Measurements from ENCODE around the gene CENPU. TPM values are rescaled to one million over a fixed set of nuclear protein-coding genes. Genes with fewer than 3 reads are reported as not detected.

The CENPU gene
- total and polyA plus RNA-seq, 2 of the 8 experiments (the other 6 are each of a cell fraction or from before 2014, with no cell fraction given): 32.1 to 122 TPM

GRCh38 chr4:184740980-184741391 lies 7.1 kb upstream of the CENPU start:
- Histone ChIP-seq H4K5ac (ENCODE audit: insufficient read length, low read depth, low read length) (no peak overlapping the region), H4K20me1 (replicated peaks in 1 of 2; ENCODE audit: control insufficient read depth in 1 of 2, insufficient read depth in 2 of 2, low read length in 2 of 2) (no peaks in the 10 kb centered on the region), H3K14ac (ENCODE audit: insufficient read length) (no peak overlapping the region), H2BK120ac (replicated peaks; ENCODE audit: low read depth, low read length) (no peak overlapping the region), H3K27me3 (replicated peaks in 1 of 4; ENCODE audit: control insufficient read depth in 3 of 4, extremely low read depth in 1 of 4, insufficient read depth in 3 of 4, low read length in 3 of 4) (no peaks in the 10 kb centered on the region), H2BK5ac (ENCODE audit: low read depth, low read length) (no peak overlapping the region), H2BK20ac (ENCODE audit: low read length) (no peak overlapping the region), H3K9me3 (ENCODE audit: insufficient read depth in 2 of 2, low read depth in 1 of 2, low read length in 1 of 2) (peaks cover 16% of the 10 kb centered on the region in 2 experiments), H3K79me2 (ENCODE audit: control insufficient read depth in 1 of 2, insufficient read depth in 2 of 2, low read length in 2 of 2) (no peaks in the 10 kb centered on the region), H2BK15ac (ENCODE audit: low read length) (no peak overlapping the region), H2BK12ac (ENCODE audit: low read depth, low read length) (no peak overlapping the region), H4K91ac (replicated peaks; ENCODE audit: insufficient read length, low read length) (no peak overlapping the region), H3K23me2 (ENCODE audit: low read depth, low read length) (no peaks in the 10 kb centered on the region), H3K4me3 (ENCODE audit: extremely low read depth in 1 of 4, insufficient read depth in 2 of 4, low read depth in 3 of 4, low read length in 4 of 4) (no peak overlapping the region), H3K4ac (replicated peaks; ENCODE audit: insufficient read length, low read depth, low read length) (no peak overlapping the region), H3K4me2 (ENCODE audit: insufficient read depth in 1 of 2, low read depth in 2 of 2, low read length in 2 of 2) (no peak overlapping the region), H2AK5ac (ENCODE audit: low read depth, low read length) (no peak overlapping the region), H3K4me1 (replicated peaks in 1 of 4; ENCODE audit: control insufficient read depth in 3 of 4, insufficient read depth in 4 of 4, low read length in 3 of 4) (peaks cover 0 to 2% (median under 1%) of the 10 kb centered on the region in 4 experiments; a peak in 2 of 7 replicates), H3K18ac (ENCODE audit: extremely low read depth, low read length) (no peak overlapping the region), H3K79me1 (ENCODE audit: low read depth, low read length) (no peaks in the 10 kb centered on the region), H3K27ac (ENCODE audit: low read depth, low read length) (no peak overlapping the region), H2AFZ (ENCODE audit: low read length) (no peak overlapping the region), H3K9ac (replicated peaks in 1 of 4; ENCODE audit: extremely low read depth in 1 of 4, low read depth in 3 of 4, low read length in 3 of 4) (no peak overlapping the region), H3K23ac (ENCODE audit: insufficient read length) (no peak overlapping the region), H3K36me3 (ENCODE audit: control insufficient read depth in 2 of 4, insufficient read depth in 4 of 4, low read length in 3 of 4) (peaks cover 0 to 6% (median 0%) of the 10 kb centered on the region in 4 experiments; a peak in 1 of 8 replicates), H3K56ac (replicated peaks; ENCODE audit: insufficient read length, low read depth, low read length) (no peak overlapping the region), H4K8ac (ENCODE audit: extremely low read depth, insufficient read depth, low read length) (no peak overlapping the region)
- FAIRE-seq (no peak), DNase-seq (ENCODE audit: low read depth in 1 of 2, low spot score in 2 of 2) (no peak)
- TF ChIP-seq CTCF (IDR thresholded peaks at IDR 0.05; ENCODE audit: control extremely low read depth in 1 of 3, insufficient read depth in 1 of 3, low read depth in 1 of 3, low read length in 3 of 3) (peak; percentile 10 to 48 (median 29); a peak in 2 of 4 replicates), RAD21 (IDR thresholded peaks at IDR 0.05 in 1 of 2, conservative IDR thresholded peaks at IDR 0.05 in 1 of 2; ENCODE audit: low read depth in 2 of 2, low read length in 2 of 2) (peak in 1 of 2 experiments; percentile 32; a peak in 2 of 4 replicates), KDM5A (IDR thresholded peaks at IDR 0.05; ENCODE audit: low read length) (no peak)
- 90% methylated on average over 20 of the region's 20 CpGs; no CpG with 5 or more reads in 1 of the 2 experiments for WGBS, 2 experiments (ENCODE audit: extremely low coverage in 1 of 2, insufficient coverage in 1 of 2, insufficient read length in 1 of 2, insufficient replicate concordance in 2 of 2, low coverage in 1 of 2, low lambda C conversion rate in 2 of 2, missing lambda C conversion rate in 1 of 2)
- ChIA-PET POLR2A (ENCODE audit: partially characterized antibody) (no interaction called here), CTCF (ENCODE audit: partially characterized antibody) (interaction anchor here (1.1 to 1.6 kb wide), 2 partner anchors 123 to 267 kb away, joined by 3 to 6 read pairs; no protein-coding TSS in a partner anchor)

All from H1 (cell line).